Measurements from ENCODE around the gene TNFRSF25. TPM values are rescaled to one million over a fixed set of nuclear protein-coding genes. Genes with fewer than 3 reads are reported as not detected.
"Not testable (repeated sequence)": the region's sequence is repeated elsewhere in the genome, so short reads cannot be mapped to it uniquely, and the experiment has no call there.

The TNFRSF25 gene
- total RNA-seq, 1 donor from 2014 or later, result 29.4 TPM

DNA sequence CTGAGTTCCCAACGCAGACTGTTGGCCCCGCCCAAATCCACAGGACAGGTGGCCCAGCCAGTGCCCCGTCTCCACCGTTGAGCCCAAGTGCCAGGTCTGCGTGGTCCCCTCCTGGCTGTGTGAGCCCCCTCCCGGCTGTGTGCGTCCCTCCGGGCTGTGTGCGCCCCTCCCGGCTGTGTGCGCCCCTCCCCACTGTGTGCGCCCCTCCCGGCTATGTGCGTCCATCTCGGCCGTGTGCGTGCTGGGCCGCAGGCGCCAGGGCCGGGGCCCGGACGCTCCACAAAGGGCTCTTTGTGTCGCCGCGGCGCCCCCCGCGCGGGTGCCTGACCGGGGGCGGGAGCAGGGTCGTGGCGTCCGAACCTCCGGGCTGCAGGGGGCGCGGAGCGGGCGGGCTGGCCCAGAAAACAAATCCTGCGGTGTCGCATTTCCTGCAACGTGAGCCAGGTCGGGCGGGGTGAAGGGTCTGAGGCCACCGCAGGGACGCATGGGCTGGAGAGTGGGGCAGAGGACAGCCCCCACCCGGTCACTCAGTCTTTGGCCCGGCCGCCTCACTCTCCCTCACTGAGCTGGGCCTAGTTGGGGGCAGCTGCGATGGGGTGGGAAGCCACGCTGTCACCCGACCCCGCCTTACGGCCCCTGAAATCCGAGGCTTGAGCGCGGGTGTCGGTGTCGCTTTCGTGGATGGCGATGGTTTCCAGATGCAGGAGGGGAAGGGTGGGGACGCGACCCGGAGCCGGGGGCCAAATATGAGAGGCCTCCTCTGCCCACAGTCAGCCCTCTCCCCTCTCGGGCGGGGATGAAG, 18.8 kb downstream of the TNFRSF25 start:
- H3K27ac Mint-ChIP-seq, result no peak overlapping the region
- H3K4me3 Mint-ChIP-seq, result peak overlapping the region; percentile 65
- no peak for DNase-seq (ENCODE audit: extremely low spot score, unreplicated experiment)
- no peaks in the 10 kb centered on the region for H3K9me3 Mint-ChIP-seq
- H3K36me3 Mint-ChIP-seq, result no peaks in the 10 kb centered on the region
- TF ChIP-seq, protein P1, sequence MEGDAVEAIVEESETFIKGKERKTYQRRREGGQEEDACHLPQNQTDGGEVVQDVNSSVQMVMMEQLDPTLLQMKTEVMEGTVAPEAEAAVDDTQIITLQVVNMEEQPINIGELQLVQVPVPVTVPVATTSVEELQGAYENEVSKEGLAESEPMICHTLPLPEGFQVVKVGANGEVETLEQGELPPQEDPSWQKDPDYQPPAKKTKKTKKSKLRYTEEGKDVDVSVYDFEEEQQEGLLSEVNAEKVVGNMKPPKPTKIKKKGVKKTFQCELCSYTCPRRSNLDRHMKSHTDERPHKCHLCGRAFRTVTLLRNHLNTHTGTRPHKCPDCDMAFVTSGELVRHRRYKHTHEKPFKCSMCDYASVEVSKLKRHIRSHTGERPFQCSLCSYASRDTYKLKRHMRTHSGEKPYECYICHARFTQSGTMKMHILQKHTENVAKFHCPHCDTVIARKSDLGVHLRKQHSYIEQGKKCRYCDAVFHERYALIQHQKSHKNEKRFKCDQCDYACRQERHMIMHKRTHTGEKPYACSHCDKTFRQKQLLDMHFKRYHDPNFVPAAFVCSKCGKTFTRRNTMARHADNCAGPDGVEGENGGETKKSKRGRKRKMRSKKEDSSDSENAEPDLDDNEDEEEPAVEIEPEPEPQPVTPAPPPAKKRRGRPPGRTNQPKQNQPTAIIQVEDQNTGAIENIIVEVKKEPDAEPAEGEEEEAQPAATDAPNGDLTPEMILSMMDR (conservative IDR thresholded peaks at IDR 0.05), result peak; percentile 19
- peaks cover 14% of the 10 kb centered on the region for H3K4me1 Mint-ChIP-seq (ENCODE audit: unreplicated experiment)
- H3K27me3 Mint-ChIP-seq, result peaks cover 22% of the 10 kb centered on the region

DNA sequence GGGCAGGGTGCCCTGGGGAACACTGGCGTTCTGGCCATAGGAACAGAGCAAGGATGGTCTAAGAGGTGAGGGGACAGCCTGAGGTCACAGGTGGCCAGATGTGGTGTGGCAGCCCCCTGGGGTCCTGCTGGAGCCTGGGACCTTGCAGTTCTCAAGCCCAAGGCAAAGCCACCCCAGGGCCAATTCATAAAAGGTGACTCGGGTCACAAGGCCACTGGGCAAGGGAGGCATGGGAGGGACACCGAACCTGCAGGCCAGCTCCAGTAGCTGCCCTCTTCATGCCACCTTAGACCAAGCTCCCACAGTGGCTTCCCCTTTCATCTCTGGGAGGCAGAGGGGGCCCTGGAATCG, 19.3 kb downstream of the TNFRSF25 start:
- Mint-ChIP-seq H3K27me3 (peaks cover 23% of the 10 kb centered on the region), H3K4me3 (no peak overlapping the region), H3K9me3 (no peaks in the 10 kb centered on the region), H3K27ac (no peak overlapping the region), H3K4me1 (ENCODE audit: unreplicated experiment) (peaks cover 14% of the 10 kb centered on the region), H3K36me3 (no peaks in the 10 kb centered on the region)
- no peak for DNase-seq (ENCODE audit: extremely low spot score, unreplicated experiment)
- TF ChIP-seq, protein P1 (conservative IDR thresholded peaks at IDR 0.05), result no peak

DNA sequence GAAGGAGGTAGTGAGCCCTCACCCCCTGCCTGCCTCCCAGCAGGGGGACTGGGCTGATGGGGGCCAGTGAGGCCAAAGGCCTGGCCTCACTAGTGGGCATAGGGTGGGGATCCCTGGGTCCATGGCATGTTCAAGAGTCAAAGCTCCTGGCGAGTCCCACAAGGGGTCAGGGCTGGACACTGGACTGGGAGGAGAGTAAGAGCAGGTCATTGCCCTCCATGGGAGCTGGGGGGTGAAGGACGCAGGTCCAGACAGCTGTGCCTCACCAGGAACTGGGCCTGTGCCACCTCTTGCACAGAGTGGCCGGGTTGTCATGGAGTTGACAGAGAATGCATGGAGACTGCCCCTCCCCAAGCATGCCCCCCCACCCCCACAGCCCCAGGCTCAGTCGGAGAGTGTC, 20.0 kb downstream of the TNFRSF25 start:
- DNase-seq (ENCODE audit: extremely low spot score, unreplicated experiment); H3K36me3 Mint-ChIP-seq: not testable (repeated sequence)
- peaks cover 29% of the 10 kb centered on the region for H3K27me3 Mint-ChIP-seq

DNA sequence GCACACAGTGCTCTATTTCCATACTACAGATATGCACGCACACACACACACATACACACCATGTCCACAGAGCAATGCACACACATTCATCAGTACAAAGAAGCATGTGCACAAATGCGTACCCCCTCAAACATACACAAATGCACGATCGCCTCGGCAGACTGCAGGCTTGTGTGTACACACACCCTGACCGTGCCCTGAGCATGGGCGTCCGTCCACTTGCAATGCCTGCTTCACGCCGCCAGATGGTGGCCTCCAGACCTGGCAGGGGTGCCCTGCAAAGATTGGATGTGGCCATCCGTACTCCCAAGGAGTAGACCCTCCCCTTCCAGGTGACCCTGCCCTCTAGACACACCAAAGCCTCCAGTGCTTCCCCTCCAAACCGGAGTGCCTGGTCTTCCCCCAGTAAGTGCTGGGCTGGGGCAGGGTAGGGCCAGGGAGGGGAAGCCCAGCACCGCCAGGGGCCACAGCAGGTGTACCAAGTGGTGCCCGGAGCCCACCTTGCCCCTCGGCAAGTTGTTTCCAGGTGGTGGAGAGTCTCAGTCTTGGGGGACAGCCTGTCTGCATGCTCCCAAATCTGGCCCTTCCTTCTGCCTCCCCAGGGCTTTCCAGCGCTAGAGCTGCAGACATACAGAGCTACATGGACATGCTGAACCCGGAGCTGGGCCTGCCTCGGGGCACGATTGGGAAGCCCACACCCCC, 20.8 kb downstream of the TNFRSF25 start:
- Mint-ChIP-seq H3K36me3 (no peaks in the 10 kb centered on the region), H3K9me3 (no peaks in the 10 kb centered on the region), H3K4me1 (ENCODE audit: unreplicated experiment) (peaks cover 14% of the 10 kb centered on the region), H3K27ac (peak overlapping the region; percentile 14), H3K4me3 (peak overlapping the region; percentile 24), H3K27me3 (peaks cover 27% of the 10 kb centered on the region)
- DNase-seq (ENCODE audit: extremely low spot score, unreplicated experiment), result no peak
- TF ChIP-seq, protein P1 (conservative IDR thresholded peaks at IDR 0.05), result peak; percentile 70

More for the DNA sequence above, 20.0 kb downstream of the TNFRSF25 start:
- not testable (repeated sequence) for H3K27ac Mint-ChIP-seq, H3K9me3 Mint-ChIP-seq, H3K4me3 Mint-ChIP-seq
- peaks cover 14% of the 10 kb centered on the region for H3K4me1 Mint-ChIP-seq (ENCODE audit: unreplicated experiment)

DNA sequence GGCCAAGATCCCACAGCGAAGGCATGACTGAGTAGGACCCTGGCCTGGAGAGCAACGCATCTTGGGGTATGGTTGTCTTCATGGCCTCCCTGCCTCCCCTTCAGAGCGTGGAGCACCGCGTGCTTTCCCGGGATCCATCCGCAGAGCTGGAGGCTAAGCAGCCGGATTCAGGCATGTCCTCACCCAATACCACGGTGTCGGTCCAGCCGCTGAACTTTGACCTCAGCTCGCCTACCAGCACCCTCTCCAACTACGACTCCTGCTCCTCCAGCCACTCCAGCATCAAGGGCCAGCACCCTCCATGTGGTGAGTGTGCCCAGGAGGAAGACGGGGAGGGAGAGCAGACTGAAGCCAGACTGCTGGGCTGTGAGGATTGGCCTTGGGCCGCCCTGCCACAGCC, 21.6 kb downstream of the TNFRSF25 start:
- no peaks in the 10 kb centered on the region for H3K9me3 Mint-ChIP-seq
- H3K4me3 Mint-ChIP-seq, result no peak overlapping the region

More for the DNA sequence above, 21.6 kb downstream of the TNFRSF25 start:
- no peak for DNase-seq (ENCODE audit: extremely low spot score, unreplicated experiment)
- Mint-ChIP-seq H3K4me1 (ENCODE audit: unreplicated experiment) (peaks cover 10% of the 10 kb centered on the region), H3K27ac (no peak overlapping the region), H3K27me3 (peaks cover 23% of the 10 kb centered on the region), H3K36me3 (no peaks in the 10 kb centered on the region)
- TF ChIP-seq, protein P1 (conservative IDR thresholded peaks at IDR 0.05), result no peak
